ENCODE measurements around the gene TUT4.

Gene TUT4

DNA sequence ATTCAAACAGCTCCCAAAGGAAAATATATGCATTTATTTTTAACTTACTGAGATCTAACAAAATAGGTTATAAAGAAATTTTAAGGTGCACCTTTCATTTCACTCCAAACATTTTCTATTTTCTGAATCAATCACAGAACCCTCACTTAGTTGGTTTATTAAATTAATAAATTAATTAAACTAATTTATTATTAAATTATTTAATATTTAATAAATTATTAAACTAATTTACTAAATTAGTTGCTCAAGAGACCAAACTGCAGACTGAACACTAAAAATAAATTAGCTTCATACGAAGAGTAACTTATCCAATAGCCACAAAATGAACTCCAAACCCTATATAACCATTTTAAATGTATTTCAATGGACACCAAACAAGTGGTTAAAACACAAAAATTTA is 80.5 kb downstream of the TUT4 start:
- no peak for DNase-seq (ENCODE audit: low spot score)

GRCh38 chr1:52469108-52469507 is 83.8 kb downstream of the TUT4 start:
- DNase-seq (ENCODE audit: low spot score), result no peak

DNA sequence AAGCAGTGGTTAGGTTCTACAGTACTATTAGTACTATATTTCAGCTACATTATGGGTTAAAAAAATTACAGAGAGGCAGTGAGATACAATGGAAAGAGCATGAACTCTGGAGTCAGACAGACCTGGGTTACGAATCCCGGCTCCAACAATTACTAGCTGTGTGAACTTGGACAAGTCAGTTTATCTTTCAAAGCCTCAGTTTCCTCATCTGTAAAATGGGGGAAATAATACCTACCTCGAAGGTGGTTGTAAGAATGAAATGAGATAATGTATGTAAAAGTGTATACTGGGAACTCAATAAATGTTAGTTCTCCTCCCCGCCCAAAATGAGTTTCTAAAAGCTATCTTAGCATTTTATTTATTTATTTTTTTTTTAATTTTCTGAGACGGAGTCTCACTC is 89.0 kb downstream of the TUT4 start:
- DNase-seq (ENCODE audit: low spot score), result no peak

DNA sequence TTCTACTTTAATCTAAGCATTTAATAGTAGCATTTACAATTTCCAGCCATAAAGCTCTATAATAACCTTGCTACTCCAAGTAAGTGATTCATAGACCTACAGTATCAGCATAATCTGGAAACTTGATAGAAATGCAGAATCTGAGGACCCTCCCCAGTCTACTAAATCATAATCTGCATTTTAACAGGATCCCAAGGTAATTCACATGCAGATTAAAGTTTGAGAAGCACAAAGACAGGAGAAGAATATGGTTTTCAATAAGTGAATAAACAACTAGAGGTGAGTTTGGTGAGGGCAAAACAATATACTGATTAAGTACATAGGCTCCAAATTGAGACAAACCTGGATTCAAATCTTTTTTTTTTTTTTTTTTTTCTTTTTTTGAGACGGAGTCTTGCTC is 91.1 kb downstream of the TUT4 start:
- DNase-seq (ENCODE audit: low spot score), result no peak

DNA sequence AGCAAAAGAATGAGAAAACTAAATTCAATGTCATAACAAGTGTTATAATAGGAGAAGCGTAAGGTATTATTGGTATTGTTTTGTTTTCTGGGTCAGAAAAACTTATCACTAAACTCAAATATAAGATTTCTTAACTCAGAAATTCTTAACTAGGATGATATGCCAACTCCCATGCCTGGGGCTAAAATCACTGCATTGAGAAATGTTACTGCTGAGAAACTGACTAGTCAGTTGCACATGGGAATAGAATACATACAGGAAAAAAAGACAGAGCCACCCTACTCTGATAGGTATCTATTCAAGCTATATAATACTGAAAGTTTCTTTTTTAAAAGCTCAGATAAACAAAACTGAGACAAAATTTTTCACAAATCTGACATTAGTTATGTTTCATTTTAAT is 92.2 kb downstream of the TUT4 start:
- DNase-seq (ENCODE audit: low spot score), result no peak

GRCh38 chr1:52455686-52456085 is 97.2 kb downstream of the TUT4 start:
- DNase-seq (ENCODE audit: low spot score), result no peak

GRCh38 chr1:52454779-52455178 is 98.1 kb downstream of the TUT4 start:
- no peak for DNase-seq (ENCODE audit: low spot score)

DNA sequence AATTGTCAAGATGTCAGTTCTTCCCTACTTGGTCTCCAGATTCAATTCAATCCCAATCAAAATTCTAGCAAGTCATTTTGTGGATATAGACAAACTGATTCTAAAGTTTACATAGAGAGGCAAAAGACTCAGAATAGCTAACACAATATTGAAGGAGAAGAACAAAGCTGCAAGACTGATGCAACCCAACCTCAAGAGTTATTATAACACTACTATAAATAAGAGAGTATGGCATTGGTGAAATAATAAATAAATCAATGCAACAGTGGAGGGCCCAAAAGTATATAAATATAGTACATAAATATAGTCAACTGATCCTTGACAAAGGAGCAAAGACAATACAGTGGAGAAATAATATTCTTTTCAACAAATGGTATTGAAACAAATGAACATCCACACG is 98.8 kb downstream of the TUT4 start:
- DNase-seq (ENCODE audit: low spot score), result no peak

DNA sequence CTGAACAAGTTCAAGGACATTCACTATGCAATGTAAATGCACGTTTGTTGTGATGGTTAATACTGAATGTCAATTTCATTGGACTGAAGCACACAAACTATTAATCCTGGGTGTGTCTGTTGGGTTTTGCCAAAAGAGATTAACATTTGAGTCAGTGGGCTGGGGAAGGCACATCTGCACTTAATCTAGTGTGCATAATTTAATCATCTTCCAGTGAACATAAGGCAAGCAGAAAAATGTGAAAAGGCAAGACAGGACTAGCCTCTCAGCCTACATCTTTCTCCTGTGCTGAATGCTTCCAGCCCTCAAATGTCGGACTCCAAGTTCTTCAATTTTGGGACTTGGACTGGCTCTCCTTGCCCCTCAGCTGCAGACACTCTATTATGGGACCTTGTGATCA is 108.4 kb downstream of the TUT4 start:
- no peak for DNase-seq (ENCODE audit: low spot score)

- DNase-seq (ENCODE audit: low spot score), result no peak
Observed at GRCh38 chr1:52439976-52440375, 112.9 kb downstream of the TUT4 start.

DNA sequence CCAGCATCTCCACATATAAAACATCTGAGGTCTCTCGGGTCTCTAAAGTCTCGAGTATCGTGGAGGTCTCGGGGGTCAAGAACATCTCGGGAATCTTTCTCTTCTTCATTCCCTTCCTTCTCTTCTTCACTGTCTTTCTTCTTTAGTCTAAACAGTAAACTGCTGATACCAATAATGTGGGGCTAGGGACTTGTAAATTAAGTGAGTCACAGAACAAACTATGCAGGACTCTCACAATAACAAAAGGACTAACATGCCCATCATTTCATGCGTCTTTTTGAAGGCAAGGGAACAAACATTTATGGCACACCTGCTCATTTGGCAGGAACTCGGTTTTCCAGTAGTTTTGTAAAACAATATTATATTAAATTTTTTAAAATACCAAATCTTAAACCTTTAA is 116.1 kb downstream of the TUT4 start:
- no peak for DNase-seq (ENCODE audit: low spot score)

GRCh38 chr1:52435650-52436049 is 117.2 kb downstream of the TUT4 start:
- no peak for DNase-seq (ENCODE audit: low spot score)

DNA sequence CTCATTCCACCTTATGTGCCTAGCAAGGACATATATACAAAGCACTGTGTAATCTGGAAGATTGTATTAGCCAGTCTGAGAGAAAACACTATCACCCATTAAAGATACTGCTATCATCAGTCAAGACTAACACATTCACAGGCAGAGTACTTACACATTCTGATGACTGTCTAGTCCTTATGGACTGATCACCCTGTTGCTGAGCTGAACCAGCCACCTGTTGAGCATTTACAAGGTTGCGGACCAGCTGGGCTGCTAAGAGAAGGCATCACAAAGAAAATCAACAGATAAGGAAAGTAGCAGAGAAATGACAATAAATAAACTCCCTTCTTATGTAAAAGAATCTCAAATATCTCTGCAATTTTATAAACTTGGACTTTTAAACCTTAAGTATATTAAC is 117.7 kb downstream of the TUT4 start:
- DNase-seq (ENCODE audit: low spot score), result no peak

GRCh38 chr1:52432807-52433206 is 120.1 kb downstream of the TUT4 start:
- DNase-seq (ENCODE audit: low spot score), result no peak

- no peak for DNase-seq (ENCODE audit: low spot score)
Observed at GRCh38 chr1:52427152-52427551, 125.7 kb downstream of the TUT4 start.

- no peak for DNase-seq (ENCODE audit: low spot score)
Observed at GRCh38 chr1:52426371-52426770, 126.5 kb downstream of the TUT4 start.

DNA sequence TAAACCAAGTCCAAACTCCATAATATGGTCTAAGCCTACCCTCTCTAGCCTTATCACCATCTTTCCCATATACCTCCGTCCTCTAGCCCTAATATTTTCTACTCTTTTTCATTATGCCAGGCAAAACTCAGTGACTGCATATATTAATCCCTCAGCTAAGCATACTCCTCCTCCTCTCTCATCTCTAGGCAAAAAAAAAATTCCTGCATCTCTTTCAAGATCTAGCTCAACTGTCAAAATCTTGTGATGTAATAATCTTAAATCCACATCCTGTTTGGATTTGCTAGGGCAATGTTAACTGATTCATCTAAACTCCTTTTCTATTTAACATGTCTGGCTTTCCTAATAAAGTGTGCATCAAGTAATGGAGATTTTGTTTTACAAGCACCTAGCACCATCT is 128.1 kb downstream of the TUT4 start:
- no peak for DNase-seq (ENCODE audit: low spot score)

GRCh38 chr1:52424231-52424636 is 128.7 kb downstream of the TUT4 start:
- no peak for DNase-seq (ENCODE audit: low spot score)

GRCh38 chr1:52423771-52424170 is 129.1 kb downstream of the TUT4 start:
- DNase-seq (ENCODE audit: low spot score), result no peak

DNA sequence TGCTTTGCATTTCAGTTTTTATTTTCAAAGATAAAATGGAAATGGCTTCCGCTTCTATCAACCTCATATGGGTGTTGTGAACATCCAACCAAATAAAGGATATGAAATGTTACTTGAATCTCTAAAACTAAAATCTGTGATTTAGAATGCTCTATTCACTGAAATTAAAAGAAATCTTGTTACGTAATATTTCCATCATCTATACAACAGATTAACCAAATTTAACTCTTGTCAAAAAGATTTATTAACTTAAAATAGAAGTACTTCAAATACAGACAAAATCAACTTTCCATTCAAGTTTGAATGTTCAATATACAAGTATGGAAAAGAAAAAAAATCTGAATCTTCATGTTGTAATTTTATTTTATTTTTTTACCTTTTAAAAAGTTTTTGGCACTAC is 129.8 kb downstream of the TUT4 start:
- DNase-seq (ENCODE audit: low spot score), result no peak

DNA sequence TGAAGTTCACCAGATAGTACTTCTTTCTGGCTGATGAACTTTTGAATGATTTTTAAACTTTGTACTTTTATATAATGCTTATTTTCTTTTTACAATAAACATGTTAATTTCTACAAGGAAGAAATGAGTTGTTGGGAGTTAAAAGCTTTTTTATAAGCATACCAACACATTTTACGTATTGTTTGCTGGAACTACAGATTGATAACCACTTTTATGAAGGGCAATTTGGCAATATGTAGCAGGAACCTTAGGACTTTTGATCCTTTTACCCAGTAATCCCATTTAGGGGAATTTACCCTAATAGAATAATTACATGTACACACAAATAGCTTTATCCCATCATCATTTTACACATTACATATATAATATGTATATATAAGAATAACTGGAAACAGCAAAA is 132.2 kb downstream of the TUT4 start:
- no peak for DNase-seq (ENCODE audit: low spot score)

- DNase-seq (ENCODE audit: low spot score), result no peak
Observed at GRCh38 chr1:52416811-52417210, 136.1 kb downstream of the TUT4 start.

- no peak for DNase-seq (ENCODE audit: low spot score)
Observed at GRCh38 chr1:52414942-52415341, 137.9 kb downstream of the TUT4 start.

DNA sequence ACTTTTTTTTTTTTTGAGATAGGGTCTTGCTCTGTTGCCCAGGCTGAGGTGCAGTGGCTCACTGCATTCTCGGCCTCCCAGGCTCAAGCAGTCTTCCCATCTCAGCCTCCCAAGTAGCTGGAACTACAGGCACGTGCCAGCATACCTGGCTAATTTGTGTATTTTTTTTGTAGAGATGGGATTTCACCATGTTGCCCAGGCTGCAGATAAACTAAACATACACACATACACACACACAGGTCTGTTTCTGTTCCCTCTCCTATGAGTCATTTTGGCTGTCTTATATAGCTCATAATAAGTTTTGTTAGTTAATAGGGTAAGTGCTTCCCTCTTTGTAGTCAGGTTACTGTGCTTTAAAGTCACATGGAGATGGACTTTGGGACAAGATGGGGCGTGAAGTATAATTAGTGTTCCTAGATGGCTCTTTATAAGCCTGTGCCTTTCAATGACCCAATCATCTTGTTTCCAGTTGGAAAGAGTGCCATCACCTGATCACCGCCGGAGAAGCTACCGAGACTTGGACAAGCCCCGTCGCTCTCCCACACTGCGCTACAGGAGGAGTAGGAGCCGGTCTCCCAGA is 139.4 kb downstream of the TUT4 start:
- DNase-seq (ENCODE audit: low spot score), result no peak

- no peak for DNase-seq (ENCODE audit: low spot score)
Observed at GRCh38 chr1:52404975-52405338, 147.9 kb downstream of the TUT4 start.
